ENCODE data around the gene FRRS1L.

Gene FRRS1L

GRCh38 chr9:109092587-109092986, 74.5 kb downstream of the FRRS1L start:
- TF ChIP-seq EGR1 (IDR thresholded peaks at IDR 0.05) (no peak), EP300 (IDR thresholded peaks at IDR 0.05; ENCODE audit: borderline replicate concordance) (no peak), FOXM1 (IDR thresholded peaks at IDR 0.05; ENCODE audit: borderline replicate concordance, low read depth) (no peak), NFIC (IDR thresholded peaks at IDR 0.05) (no peak), TCF12 (IDR thresholded peaks at IDR 0.05; ENCODE audit: low read depth) (no peak), CEBPB (IDR thresholded peaks at IDR 0.05) (no peak), TAF1 (IDR thresholded peaks at IDR 0.05; ENCODE audit: low read depth) (no peak), CREB1 (IDR thresholded peaks at IDR 0.05; ENCODE audit: low read depth) (no peak), YY1 (IDR thresholded peaks at IDR 0.05; ENCODE audit: low read depth) (no peak), RAD21 (IDR thresholded peaks at IDR 0.05; ENCODE audit: low read depth) (no peak), TEAD4 (IDR thresholded peaks at IDR 0.05) (no peak), ZBTB7A (IDR thresholded peaks at IDR 0.05; ENCODE audit: low read depth) (no peak)
- TF ChIP-seq, protein P1, sequence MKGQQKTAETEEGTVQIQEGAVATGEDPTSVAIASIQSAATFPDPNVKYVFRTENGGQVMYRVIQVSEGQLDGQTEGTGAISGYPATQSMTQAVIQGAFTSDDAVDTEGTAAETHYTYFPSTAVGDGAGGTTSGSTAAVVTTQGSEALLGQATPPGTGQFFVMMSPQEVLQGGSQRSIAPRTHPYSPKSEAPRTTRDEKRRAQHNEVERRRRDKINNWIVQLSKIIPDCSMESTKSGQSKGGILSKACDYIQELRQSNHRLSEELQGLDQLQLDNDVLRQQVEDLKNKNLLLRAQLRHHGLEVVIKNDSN (IDR thresholded peaks at IDR 0.05), result no peak
- TF ChIP-seq, protein P2, sequence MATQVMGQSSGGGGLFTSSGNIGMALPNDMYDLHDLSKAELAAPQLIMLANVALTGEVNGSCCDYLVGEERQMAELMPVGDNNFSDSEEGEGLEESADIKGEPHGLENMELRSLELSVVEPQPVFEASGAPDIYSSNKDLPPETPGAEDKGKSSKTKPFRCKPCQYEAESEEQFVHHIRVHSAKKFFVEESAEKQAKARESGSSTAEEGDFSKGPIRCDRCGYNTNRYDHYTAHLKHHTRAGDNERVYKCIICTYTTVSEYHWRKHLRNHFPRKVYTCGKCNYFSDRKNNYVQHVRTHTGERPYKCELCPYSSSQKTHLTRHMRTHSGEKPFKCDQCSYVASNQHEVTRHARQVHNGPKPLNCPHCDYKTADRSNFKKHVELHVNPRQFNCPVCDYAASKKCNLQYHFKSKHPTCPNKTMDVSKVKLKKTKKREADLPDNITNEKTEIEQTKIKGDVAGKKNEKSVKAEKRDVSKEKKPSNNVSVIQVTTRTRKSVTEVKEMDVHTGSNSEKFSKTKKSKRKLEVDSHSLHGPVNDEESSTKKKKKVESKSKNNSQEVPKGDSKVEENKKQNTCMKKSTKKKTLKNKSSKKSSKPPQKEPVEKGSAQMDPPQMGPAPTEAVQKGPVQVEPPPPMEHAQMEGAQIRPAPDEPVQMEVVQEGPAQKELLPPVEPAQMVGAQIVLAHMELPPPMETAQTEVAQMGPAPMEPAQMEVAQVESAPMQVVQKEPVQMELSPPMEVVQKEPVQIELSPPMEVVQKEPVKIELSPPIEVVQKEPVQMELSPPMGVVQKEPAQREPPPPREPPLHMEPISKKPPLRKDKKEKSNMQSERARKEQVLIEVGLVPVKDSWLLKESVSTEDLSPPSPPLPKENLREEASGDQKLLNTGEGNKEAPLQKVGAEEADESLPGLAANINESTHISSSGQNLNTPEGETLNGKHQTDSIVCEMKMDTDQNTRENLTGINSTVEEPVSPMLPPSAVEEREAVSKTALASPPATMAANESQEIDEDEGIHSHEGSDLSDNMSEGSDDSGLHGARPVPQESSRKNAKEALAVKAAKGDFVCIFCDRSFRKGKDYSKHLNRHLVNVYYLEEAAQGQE (IDR thresholded peaks at IDR 0.05; ENCODE audit: low read depth), result no peak
- TF ChIP-seq, protein P3, sequence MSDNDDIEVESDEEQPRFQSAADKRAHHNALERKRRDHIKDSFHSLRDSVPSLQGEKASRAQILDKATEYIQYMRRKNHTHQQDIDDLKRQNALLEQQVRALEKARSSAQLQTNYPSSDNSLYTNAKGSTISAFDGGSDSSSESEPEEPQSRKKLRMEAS (IDR thresholded peaks at IDR 0.05), result no peak

DNA sequence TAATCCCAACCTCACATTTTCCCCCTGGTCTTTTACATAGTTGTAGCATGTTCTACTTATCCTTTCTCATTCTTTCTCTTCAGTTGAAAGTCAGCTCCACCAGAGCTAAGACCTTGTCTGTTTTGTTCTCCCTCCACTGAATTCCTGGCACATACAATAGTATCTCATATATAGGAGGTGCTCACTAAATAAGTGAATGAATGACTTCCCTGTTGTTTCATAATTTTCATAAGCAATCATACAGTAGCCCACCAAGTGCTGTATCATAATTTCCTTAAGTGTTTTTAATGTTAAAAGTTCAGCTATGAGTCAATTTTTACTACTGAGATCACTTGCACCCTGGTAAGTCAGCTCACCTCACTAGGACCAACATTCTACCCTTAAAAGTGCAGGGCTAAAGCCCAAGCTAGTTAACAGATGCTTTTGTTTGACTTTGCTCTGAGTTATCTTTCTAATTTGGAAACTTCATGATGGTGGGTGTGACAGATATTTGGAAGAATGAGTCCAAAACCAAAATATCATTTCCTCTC, 74.9 kb downstream of the FRRS1L start:
- TF ChIP-seq CEBPB (IDR thresholded peaks at IDR 0.05), result no peak

GRCh38 chr9:109088221-109088620, 78.8 kb downstream of the FRRS1L start:
- TF ChIP-seq, protein P1 (IDR thresholded peaks at IDR 0.05), result no peak
- TF ChIP-seq NFIC (IDR thresholded peaks at IDR 0.05) (no peak), EGR1 (IDR thresholded peaks at IDR 0.05) (no peak), RAD21 (IDR thresholded peaks at IDR 0.05; ENCODE audit: low read depth) (no peak), EP300 (IDR thresholded peaks at IDR 0.05; ENCODE audit: borderline replicate concordance) (no peak), TAF1 (IDR thresholded peaks at IDR 0.05; ENCODE audit: low read depth) (no peak), CREB1 (IDR thresholded peaks at IDR 0.05; ENCODE audit: low read depth) (no peak), TCF12 (IDR thresholded peaks at IDR 0.05; ENCODE audit: low read depth) (no peak), FOXM1 (IDR thresholded peaks at IDR 0.05; ENCODE audit: borderline replicate concordance, low read depth) (no peak), ZBTB7A (IDR thresholded peaks at IDR 0.05; ENCODE audit: low read depth) (no peak), YY1 (IDR thresholded peaks at IDR 0.05; ENCODE audit: low read depth) (no peak), TEAD4 (IDR thresholded peaks at IDR 0.05) (no peak), CEBPB (IDR thresholded peaks at IDR 0.05) (no peak)
- TF ChIP-seq, protein P2 (IDR thresholded peaks at IDR 0.05; ENCODE audit: low read depth), result no peak
- TF ChIP-seq, protein P3 (IDR thresholded peaks at IDR 0.05), result no peak

- TF ChIP-seq, protein P2 (IDR thresholded peaks at IDR 0.05; ENCODE audit: low read depth), result no peak
- TF ChIP-seq FOXM1 (IDR thresholded peaks at IDR 0.05; ENCODE audit: borderline replicate concordance, low read depth) (no peak), EGR1 (IDR thresholded peaks at IDR 0.05) (no peak), EP300 (IDR thresholded peaks at IDR 0.05; ENCODE audit: borderline replicate concordance) (no peak), TAF1 (IDR thresholded peaks at IDR 0.05; ENCODE audit: low read depth) (no peak), TCF12 (IDR thresholded peaks at IDR 0.05; ENCODE audit: low read depth) (no peak), ZBTB7A (IDR thresholded peaks at IDR 0.05; ENCODE audit: low read depth) (no peak)
- TF ChIP-seq, protein P1 (IDR thresholded peaks at IDR 0.05), result no peak
- TF ChIP-seq, protein P3 (IDR thresholded peaks at IDR 0.05), result no peak
These were observed 79.3 kb downstream of the FRRS1L start for GRCh38 chr9:109087795-109088194.

Data from Ishikawa (cell line).